ENCODE measurements around the gene ZNF488. TPM values are rescaled to one million over a fixed set of nuclear protein-coding genes. Genes with fewer than 3 reads are reported as not detected.

The ZNF488 gene
- total RNA-seq, 1 experiment from 2014 or later: 5.6 TPM

DNA sequence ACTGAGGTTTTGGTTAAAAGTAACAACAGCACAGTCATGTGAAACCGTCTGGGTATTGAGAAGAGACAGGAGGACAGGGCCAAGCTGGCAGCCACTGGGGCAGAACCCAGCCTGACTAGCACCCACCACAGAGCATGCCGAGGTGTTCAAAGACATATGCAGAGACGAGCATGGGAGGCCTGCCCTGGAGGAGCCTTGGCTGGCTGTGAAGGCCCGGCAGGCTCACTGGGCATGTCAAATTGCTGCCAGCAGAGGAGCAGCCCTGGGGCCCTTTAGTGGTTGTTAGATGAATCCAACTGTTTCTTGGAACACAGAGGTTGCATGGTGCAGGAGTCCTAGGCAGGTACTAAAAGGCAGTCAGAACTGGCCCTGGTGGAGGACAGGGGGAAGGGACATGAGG, 66.8 kb downstream of the ZNF488 start:
- H3K4me1 Mint-ChIP-seq (ENCODE audit: low read depth, unreplicated experiment): peaks cover 6% of the 10 kb centered on the region
- TF ChIP-seq, protein P1, sequence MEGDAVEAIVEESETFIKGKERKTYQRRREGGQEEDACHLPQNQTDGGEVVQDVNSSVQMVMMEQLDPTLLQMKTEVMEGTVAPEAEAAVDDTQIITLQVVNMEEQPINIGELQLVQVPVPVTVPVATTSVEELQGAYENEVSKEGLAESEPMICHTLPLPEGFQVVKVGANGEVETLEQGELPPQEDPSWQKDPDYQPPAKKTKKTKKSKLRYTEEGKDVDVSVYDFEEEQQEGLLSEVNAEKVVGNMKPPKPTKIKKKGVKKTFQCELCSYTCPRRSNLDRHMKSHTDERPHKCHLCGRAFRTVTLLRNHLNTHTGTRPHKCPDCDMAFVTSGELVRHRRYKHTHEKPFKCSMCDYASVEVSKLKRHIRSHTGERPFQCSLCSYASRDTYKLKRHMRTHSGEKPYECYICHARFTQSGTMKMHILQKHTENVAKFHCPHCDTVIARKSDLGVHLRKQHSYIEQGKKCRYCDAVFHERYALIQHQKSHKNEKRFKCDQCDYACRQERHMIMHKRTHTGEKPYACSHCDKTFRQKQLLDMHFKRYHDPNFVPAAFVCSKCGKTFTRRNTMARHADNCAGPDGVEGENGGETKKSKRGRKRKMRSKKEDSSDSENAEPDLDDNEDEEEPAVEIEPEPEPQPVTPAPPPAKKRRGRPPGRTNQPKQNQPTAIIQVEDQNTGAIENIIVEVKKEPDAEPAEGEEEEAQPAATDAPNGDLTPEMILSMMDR (IDR thresholded peaks at IDR 0.05; ENCODE audit: insufficient read depth in 1 of 2, low read depth in 1 of 2, low read length in 1 of 2, severe bottlenecking in 1 of 2, unreplicated experiment in 1 of 2): no peak
- ChIA-PET CTCF (interaction anchor here (1.9 kb wide), 1 partner anchor 293 kb away, joined by 8 read pairs; no protein-coding TSS in a partner anchor), POLR2A (no interaction called here)
- no peaks in the 10 kb centered on the region for H3K36me3 Mint-ChIP-seq (ENCODE audit: insufficient read depth, unreplicated experiment)
- no peaks in the 10 kb centered on the region for H3K36me3 ChIP-seq (ENCODE audit: control insufficient read depth, insufficient read depth, low read length)
- H3K4me3 Mint-ChIP-seq (ENCODE audit: unreplicated experiment): no peak overlapping the region
- H3K9me3 ChIP-seq: 0 out of 2 replicates have a peak, but pooled peaks cover 3% of the 10 kb centered on the region
- no peak for DNase-seq
- no peaks in the 10 kb centered on the region for H3K27me3 ChIP-seq (replicated peaks; ENCODE audit: control insufficient read depth, insufficient read depth, low read length)
- H3K4me1 ChIP-seq: no peaks in the 10 kb centered on the region
- BruUV-seq (replicated peaks): no TSS peak
- H3K27ac Mint-ChIP-seq (ENCODE audit: unreplicated experiment): no peak overlapping the region
- intact Hi-C loops (cut with micrococcal nuclease; ENCODE audit: unreplicated experiment): no loop called here
- H3K4me3 ChIP-seq (ENCODE audit: low read depth, low read length): no peak overlapping the region
- H3K9me3 Mint-ChIP-seq (ENCODE audit: unreplicated experiment): peaks cover 8% of the 10 kb centered on the region
- peaks cover 10% of the 10 kb centered on the region for H3K27me3 Mint-ChIP-seq (ENCODE audit: insufficient read depth, unreplicated experiment)

DNA sequence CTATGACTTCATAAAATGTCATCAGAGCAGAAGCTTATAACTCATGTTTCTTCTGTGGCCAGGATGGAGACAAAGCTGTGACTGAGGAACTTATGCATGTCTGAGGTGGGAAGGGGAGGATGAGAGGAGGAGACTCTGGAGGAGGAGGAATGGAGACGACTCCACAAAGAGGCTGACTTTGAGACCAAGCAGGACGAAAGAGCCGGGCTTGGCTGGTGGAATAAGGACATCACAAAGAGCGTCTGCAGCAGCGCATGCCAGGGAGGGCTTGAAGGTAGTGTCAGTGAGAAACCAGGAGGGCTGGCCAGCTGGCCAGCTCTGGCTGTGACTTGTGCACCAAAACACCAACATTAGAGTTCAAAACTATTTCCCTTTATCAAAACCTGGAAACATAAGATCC, 68.0 kb downstream of the ZNF488 start:
- peaks cover 8% of the 10 kb centered on the region for H3K9me3 Mint-ChIP-seq (ENCODE audit: unreplicated experiment)
- no peak overlapping the region for H3K27ac Mint-ChIP-seq (ENCODE audit: unreplicated experiment)
- H3K4me1 ChIP-seq: no peaks in the 10 kb centered on the region
- 0 out of 2 replicates have a peak, but pooled peaks cover 3% of the 10 kb centered on the region for H3K9me3 ChIP-seq
- peaks cover 6% of the 10 kb centered on the region for H3K4me1 Mint-ChIP-seq (ENCODE audit: low read depth, unreplicated experiment)
- no peak overlapping the region for H3K4me3 Mint-ChIP-seq (ENCODE audit: unreplicated experiment)
- peaks cover 6% of the 10 kb centered on the region for H3K27me3 Mint-ChIP-seq (ENCODE audit: insufficient read depth, unreplicated experiment)
- CTCF ChIA-PET: interaction anchor here (0.6 to 1.9 kb wide), 2 partner anchors 292 to 321 kb away, joined by 5 to 8 read pairs; no protein-coding TSS in a partner anchor
- intact Hi-C loops (cut with micrococcal nuclease; ENCODE audit: unreplicated experiment): no loop called here
- H3K36me3 Mint-ChIP-seq (ENCODE audit: insufficient read depth, unreplicated experiment): no peaks in the 10 kb centered on the region
- POLR2A ChIA-PET: no interaction called here
- H3K4me3 ChIP-seq (ENCODE audit: low read depth, low read length): no peak overlapping the region
- TF ChIP-seq, protein P1 (IDR thresholded peaks at IDR 0.05; ENCODE audit: insufficient read depth in 1 of 2, low read depth in 1 of 2, low read length in 1 of 2, severe bottlenecking in 1 of 2, unreplicated experiment in 1 of 2): no peak
- no peaks in the 10 kb centered on the region for H3K27me3 ChIP-seq (replicated peaks; ENCODE audit: control insufficient read depth, insufficient read depth, low read length)
- no TSS peak for BruUV-seq (replicated peaks)
- DNase-seq: no peak
- H3K36me3 ChIP-seq (ENCODE audit: control insufficient read depth, insufficient read depth, low read length): no peaks in the 10 kb centered on the region

Other genes with a start within 250 kb of the ZNF488 start
- gene GDF10, start 84.1 kb downstream of the ZNF488 start, total RNA-seq (2022): not detected in 2 replicates
- gene GDF2, start 61.8 kb downstream of the ZNF488 start, total RNA-seq (2022): not detected in 2 replicates
- not detected in 2 replicates for gene RBP3, start 35.9 kb downstream of the ZNF488 start, total RNA-seq (2022)
- 14.1 and 20.9 TPM in 2 replicates for gene ANXA8, start 99.8 kb upstream of the ZNF488 start, total RNA-seq (2022)
- not detected in 2 replicates for gene FAM25G, start 107.4 kb upstream of the ZNF488 start, total RNA-seq (2022)
- gene AGAP9, start 139.3 kb upstream of the ZNF488 start, total RNA-seq (2022): 20.7 and 26.1 TPM in 2 replicates

Measured in Caco-2 (cell line).